Measurements from ENCODE around the gene RRP1B.
"Not testable (repeated sequence)": the region's sequence is repeated elsewhere in the genome, so short reads cannot be mapped to it uniquely, and the experiment has no call there.

RRP1B gene

GRCh38 chr21:43659136-43660000 lies at the start of gene RRP1B, which contains the start of gene HSF2BP:
Gene RRP1B (plus strand): TSS chr21:43659560. CDS start chr21:43659665, 105 bp downstream.
Gene HSF2BP (minus strand): TSS chr21:43659488. CDS start chr21:43658096, 1,392 bp downstream.
- DNase-seq: peak; percentile 31 to 73

- peak in 1 of 2 experiments; percentile 29 for DNase-seq
Measured at GRCh38 chr21:43611598-43612369, 47.6 kb upstream of the RRP1B start.

GRCh38 chr21:43613755-43614638 lies 45.4 kb upstream of the RRP1B start:
- DNase-seq: no peak

GRCh38 chr21:43614839-43615238 lies 44.5 kb upstream of the RRP1B start:
- DNase-seq: no peak

- DNase-seq: not testable (repeated sequence)
Measured at GRCh38 chr21:43616861-43617260, 42.5 kb upstream of the RRP1B start.

GRCh38 chr21:43618940-43619339 lies 40.4 kb upstream of the RRP1B start:
- no peak for DNase-seq

- DNase-seq: no peak
Measured at GRCh38 chr21:43619344-43619743, 40.0 kb upstream of the RRP1B start.

GRCh38 chr21:43619856-43620255 lies 39.5 kb upstream of the RRP1B start:
- DNase-seq: no peak

- DNase-seq: no peak
Measured at GRCh38 chr21:43622796-43623195, 36.6 kb upstream of the RRP1B start.

- no peak for DNase-seq
Measured at GRCh38 chr21:43623588-43623987, 35.8 kb upstream of the RRP1B start.

GRCh38 chr21:43624339-43624738 lies 35.0 kb upstream of the RRP1B start:
- no peak for DNase-seq

GRCh38 chr21:43626390-43626789 lies 33.0 kb upstream of the RRP1B start:
- no peak for DNase-seq

- no peak for DNase-seq
Measured at GRCh38 chr21:43627527-43627926, 31.8 kb upstream of the RRP1B start.

GRCh38 chr21:43631411-43632107 lies 27.8 kb upstream of the RRP1B start:
- no peak for DNase-seq

GRCh38 chr21:43632373-43632905 lies 26.9 kb upstream of the RRP1B start:
- DNase-seq: no peak

- DNase-seq: no peak
Measured at GRCh38 chr21:43634618-43635017, 24.7 kb upstream of the RRP1B start.

GRCh38 chr21:43635436-43635835 lies 23.9 kb upstream of the RRP1B start:
- no peak for DNase-seq

GRCh38 chr21:43637530-43638158 lies 21.7 kb upstream of the RRP1B start:
- DNase-seq: no peak

GRCh38 chr21:43639470-43640353 lies 19.6 kb upstream of the RRP1B start:
- no peak for DNase-seq

- no peak for DNase-seq
Measured at GRCh38 chr21:43640400-43640799, 19.0 kb upstream of the RRP1B start.

All from SW 1271 (cell line).